HFFc6 (cell line): Measurements from ENCODE around the gene S100PBP. TPM values are rescaled to one million over a fixed set of nuclear protein-coding genes. Genes with fewer than 3 reads are reported as not detected.

Source experiments
- DNase-seq: peaks from one replicate; pipeline ENCODE4 v3.0.0-alpha.2; 2018
- H3K27ac Mint-ChIP-seq: 2 replicates; pipeline ENCODE4 v1.8.0; 2020; ENCODE audit warnings: mild to moderate bottlenecking, mixed read lengths
- H3K27me3 Mint-ChIP-seq: 2 replicates; pipeline ENCODE4 v1.8.0; 2021; ENCODE audit warnings: mild to moderate bottlenecking, moderate library complexity, mixed read lengths; ENCODE audit not compliant: insufficient read depth
- H3K36me3 Mint-ChIP-seq: 2 replicates; pipeline ENCODE4 v1.8.0; 2021; ENCODE audit warnings: low read depth, mixed read lengths
- H3K4me1 Mint-ChIP-seq: 2 replicates; pipeline ENCODE4 v1.8.0; 2020; ENCODE audit warnings: low read depth, mixed read lengths
- H3K4me3 Mint-ChIP-seq: 2 replicates; pipeline ENCODE4 v1.8.0; 2020; ENCODE audit warnings: mild to moderate bottlenecking, moderate library complexity, mixed read lengths
- H3K9me3 Mint-ChIP-seq: 2 replicates; pipeline ENCODE4 v1.8.0; 2020; ENCODE audit warnings: mild to moderate bottlenecking, mixed read lengths
- total RNA-seq, 6 experiments: library from RNA; stranded (reverse); fragmentation: NEBNext Ultra II Directional; extraction: Animal tissue kit (Norgen Biotek cat#: 25700); gene quantifications; 2 replicates in 1 of 6; 3 replicates in 5 of 6; pipeline ENCODE4 v1.2.3, GENCODE V29; 2021
- TF ChIP-seq, protein P1 (sequence below): fragments of 200-600 bp; sonication (generic); IDR thresholded peaks from 2 replicates; pipeline ENCODE4 v1.5.0; 2021; ENCODE audit warnings: antibody characterized with exemption, mild to moderate bottlenecking

The S100PBP gene
- total RNA-seq, 6 experiments from 2014 or later = 20.0 to 24.9 (median 21.6) TPM

DNA sequence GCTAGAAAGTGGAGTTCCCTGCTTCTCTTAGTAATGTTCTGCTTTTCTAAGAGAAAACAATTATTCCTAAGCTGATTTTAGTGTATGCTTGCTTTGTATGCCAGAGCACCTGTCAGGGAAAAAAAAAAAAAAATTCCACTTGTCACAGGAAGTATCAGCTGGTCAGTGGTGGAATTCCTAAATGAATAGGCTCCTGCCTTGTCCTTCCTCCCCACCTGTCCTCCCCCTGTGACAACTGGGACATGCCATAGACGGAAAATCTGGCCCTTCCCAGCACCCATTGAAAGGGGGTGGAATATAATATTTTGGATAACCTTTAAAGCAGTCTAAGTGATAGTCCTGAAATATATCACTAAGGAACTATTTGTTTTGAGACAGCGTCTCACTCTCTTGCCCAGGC, 42.5 kb downstream of the S100PBP start:
- no peak overlapping the region for H3K4me3 Mint-ChIP-seq
- no peak for DNase-seq
- no peaks in the 10 kb centered on the region for H3K9me3 Mint-ChIP-seq
- H3K27ac Mint-ChIP-seq = no peak overlapping the region
- H3K36me3 Mint-ChIP-seq = peaks cover 8% of the 10 kb centered on the region
- TF ChIP-seq, protein P1, sequence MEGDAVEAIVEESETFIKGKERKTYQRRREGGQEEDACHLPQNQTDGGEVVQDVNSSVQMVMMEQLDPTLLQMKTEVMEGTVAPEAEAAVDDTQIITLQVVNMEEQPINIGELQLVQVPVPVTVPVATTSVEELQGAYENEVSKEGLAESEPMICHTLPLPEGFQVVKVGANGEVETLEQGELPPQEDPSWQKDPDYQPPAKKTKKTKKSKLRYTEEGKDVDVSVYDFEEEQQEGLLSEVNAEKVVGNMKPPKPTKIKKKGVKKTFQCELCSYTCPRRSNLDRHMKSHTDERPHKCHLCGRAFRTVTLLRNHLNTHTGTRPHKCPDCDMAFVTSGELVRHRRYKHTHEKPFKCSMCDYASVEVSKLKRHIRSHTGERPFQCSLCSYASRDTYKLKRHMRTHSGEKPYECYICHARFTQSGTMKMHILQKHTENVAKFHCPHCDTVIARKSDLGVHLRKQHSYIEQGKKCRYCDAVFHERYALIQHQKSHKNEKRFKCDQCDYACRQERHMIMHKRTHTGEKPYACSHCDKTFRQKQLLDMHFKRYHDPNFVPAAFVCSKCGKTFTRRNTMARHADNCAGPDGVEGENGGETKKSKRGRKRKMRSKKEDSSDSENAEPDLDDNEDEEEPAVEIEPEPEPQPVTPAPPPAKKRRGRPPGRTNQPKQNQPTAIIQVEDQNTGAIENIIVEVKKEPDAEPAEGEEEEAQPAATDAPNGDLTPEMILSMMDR = no peak
- H3K27me3 Mint-ChIP-seq = no peaks in the 10 kb centered on the region
- peaks cover 23% of the 10 kb centered on the region for H3K4me1 Mint-ChIP-seq

DNA sequence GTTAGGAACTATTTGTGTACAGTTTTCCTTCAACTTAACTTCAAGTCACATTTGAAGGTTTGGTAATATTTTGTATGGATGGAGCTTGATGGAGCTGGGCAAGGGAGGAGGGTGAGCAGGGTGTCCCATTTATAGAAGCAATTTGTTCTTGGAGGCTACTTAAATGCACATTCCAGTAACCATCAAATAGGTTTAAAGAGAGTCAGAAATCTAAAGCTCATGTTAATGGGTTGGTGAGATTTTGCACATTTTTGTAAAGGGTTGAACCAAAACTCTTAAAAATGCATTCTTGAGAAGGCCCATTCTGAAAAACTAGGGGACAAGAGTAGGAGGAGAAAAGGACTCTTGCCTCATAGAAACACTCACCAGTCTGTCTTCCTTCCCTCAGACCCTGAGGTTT, 43.1 kb downstream of the S100PBP start:
- Mint-ChIP-seq H3K27ac (no peak overlapping the region), H3K36me3 (peaks cover 8% of the 10 kb centered on the region), H3K4me1 (peaks cover 23% of the 10 kb centered on the region), H3K4me3 (no peak overlapping the region), H3K9me3 (no peaks in the 10 kb centered on the region), H3K27me3 (no peaks in the 10 kb centered on the region)
- TF ChIP-seq, protein P1 = no peak
- DNase-seq = no peak

DNA sequence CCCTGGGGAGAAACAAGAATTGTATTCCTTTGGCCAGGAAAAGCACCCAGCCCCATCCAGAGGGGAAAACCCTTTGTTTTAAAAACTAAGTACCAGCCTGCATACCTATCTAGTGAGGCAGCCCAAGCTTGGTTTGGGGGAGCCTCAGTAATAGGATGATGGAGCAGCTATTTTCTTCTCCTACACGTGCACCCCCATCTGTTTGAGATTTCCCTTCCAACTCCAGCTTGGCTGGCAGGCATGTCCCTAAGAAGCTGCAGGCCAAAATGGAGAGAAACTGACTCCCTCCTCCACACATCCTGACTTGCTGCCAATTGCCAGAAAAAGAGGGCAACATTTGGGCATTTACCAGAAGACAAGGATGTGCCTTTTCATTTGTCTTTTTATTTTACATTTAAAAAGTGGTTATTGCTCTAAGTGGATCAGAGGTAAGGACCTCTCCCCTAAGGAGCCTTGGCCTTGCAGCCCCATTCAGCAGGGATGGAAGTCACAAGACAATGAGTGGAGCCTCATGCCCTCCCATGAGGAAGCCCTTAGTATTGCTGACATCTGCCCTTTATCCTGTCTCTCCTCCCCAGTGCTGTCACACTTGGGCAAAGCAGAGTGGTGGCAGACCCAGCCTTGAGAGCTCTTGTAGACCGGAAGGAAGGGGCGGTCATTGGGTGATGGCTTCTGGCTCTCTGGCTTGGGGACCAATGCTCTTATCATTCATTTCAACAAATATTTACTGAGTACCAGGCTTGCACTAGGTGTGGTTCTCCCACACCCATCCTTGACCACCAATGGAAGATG, 44.6 kb downstream of the S100PBP start:
- Mint-ChIP-seq H3K27ac (peak overlapping the region; percentile 84), H3K9me3 (no peaks in the 10 kb centered on the region), H3K27me3 (no peaks in the 10 kb centered on the region; the same call in 1 of the 2 replicates), H3K36me3 (peaks cover 8% of the 10 kb centered on the region), H3K4me3 (peak overlapping the region; percentile 52), H3K4me1 (peaks cover 23% of the 10 kb centered on the region)
- TF ChIP-seq, protein P1 = no peak
- DNase-seq = peak; percentile 50

DNA sequence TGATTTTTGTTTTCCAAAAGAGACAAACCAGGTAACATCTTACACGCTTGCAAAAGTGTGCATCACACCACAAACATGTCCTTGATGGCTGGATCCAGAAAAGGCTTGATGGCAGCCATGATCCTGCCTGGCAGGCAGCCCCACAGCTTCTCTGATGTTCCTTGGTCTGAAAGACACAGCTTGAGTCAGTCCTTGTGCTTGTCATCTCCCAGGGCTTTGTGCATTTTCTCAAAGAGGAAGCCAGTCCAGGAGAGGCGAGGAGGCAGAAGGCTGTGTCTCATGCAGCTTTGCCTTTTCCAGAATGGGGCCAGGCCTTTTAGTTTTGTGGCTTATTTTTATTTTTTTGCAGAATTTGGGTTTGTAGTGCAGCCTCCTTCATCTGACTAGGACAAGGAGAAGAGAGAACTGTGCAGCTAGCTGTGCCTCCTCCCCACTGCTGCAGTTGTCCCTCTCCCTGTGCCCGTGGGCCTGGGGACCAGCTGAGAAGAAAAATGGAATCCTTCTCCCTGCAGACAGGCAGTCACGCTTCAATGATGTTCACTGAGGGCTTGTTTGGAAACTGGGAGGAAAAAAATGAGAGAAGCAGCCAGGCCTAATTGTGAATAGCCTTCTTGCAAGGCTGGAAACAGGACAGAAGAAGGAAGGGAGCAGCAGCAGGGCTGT, 45.9 kb downstream of the S100PBP start:
- no peaks in the 10 kb centered on the region for H3K9me3 Mint-ChIP-seq
- H3K4me1 Mint-ChIP-seq = peaks cover 23% of the 10 kb centered on the region
- TF ChIP-seq, protein P1 = no peak
- H3K27ac Mint-ChIP-seq = peak overlapping the region; percentile 33; the same call in 1 of the 2 replicates
- no peak overlapping the region for H3K4me3 Mint-ChIP-seq
- no peak for DNase-seq
- H3K27me3 Mint-ChIP-seq = no peaks in the 10 kb centered on the region; the same call in 1 of the 2 replicates
- peaks cover 8% of the 10 kb centered on the region for H3K36me3 Mint-ChIP-seq

DNA sequence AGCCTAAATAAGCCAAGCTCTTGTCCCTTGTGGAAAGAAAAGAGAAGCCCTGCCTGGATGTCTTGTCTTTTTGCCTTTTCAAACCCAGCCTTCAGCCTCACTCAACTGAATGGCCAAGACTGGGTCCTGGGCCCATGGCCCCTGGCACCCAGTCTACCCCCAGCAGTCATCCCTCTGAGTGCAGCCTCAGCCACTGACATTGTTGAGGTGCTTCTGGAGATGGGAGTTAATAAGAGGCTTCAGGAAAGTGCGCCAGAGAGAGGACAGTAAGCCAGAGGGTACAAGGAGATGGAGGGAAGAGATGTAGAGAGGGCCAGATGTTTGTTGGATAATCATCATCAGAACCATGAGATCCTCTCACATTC, 46.4 kb downstream of the S100PBP start:
- Mint-ChIP-seq H3K27me3 (no peaks in the 10 kb centered on the region; the same call in 1 of the 2 replicates), H3K4me1 (peaks cover 23% of the 10 kb centered on the region), H3K9me3 (no peaks in the 10 kb centered on the region), H3K27ac (no peak overlapping the region), H3K4me3 (no peak overlapping the region), H3K36me3 (peaks cover 8% of the 10 kb centered on the region)
- no peak for DNase-seq
- TF ChIP-seq, protein P1 = no peak
